AG09319 (cell line): ENCODE measurements around the gene HSDL2.
A peak's percentile ranks its signal among the peaks of the same experiment; 100 is the strongest.
"Not testable (repeated sequence)": the region's sequence is repeated elsewhere in the genome, so short reads cannot be mapped to it uniquely, and the experiment has no call there.

Experiments used
- DNase-seq: peaks from one replicate; pipeline ENCODE4 v3.0.0-alpha.2; 2010; ENCODE audit warnings: low read depth; ENCODE audit errors: extremely low read depth
- CTCF ChIP-seq: IDR thresholded peaks from 2 replicates; pipeline ENCODE4 v1.5.1; 2011; ENCODE audit warnings: low read depth, mild to moderate bottlenecking, inconsistent platforms, low read length, moderate library complexity

HSDL2 gene

GRCh38 chr9:112404508-112404932 is 24.6 kb downstream of the HSDL2 start:
- no peak for TF ChIP-seq CTCF
- no peak for DNase-seq

- no peak for DNase-seq
- TF ChIP-seq CTCF: no peak
Observed at GRCh38 chr9:112408275-112408674, 28.4 kb downstream of the HSDL2 start.

- no peak for TF ChIP-seq CTCF
- DNase-seq: no peak
Observed at GRCh38 chr9:112408819-112409218, 28.9 kb downstream of the HSDL2 start.

GRCh38 chr9:112409758-112410157 is 29.9 kb downstream of the HSDL2 start:
- DNase-seq: no peak
- TF ChIP-seq CTCF: no peak

- no peak for TF ChIP-seq CTCF
- DNase-seq: peak; percentile 51
Observed at GRCh38 chr9:112411626-112412027, 31.7 kb downstream of the HSDL2 start.

GRCh38 chr9:112413728-112414127 is 33.8 kb downstream of the HSDL2 start:
- not testable (repeated sequence) for DNase-seq

GRCh38 chr9:112420208-112420607 is 40.3 kb downstream of the HSDL2 start:
- DNase-seq: no peak
- TF ChIP-seq CTCF: no peak

GRCh38 chr9:112421771-112422222 is 41.9 kb downstream of the HSDL2 start:
- DNase-seq: no peak
- no peak for TF ChIP-seq CTCF
